H1 (cell line): ENCODE measurements around the gene PCDHGA3. TPM values are rescaled to one million over a fixed set of nuclear protein-coding genes. Genes with fewer than 3 reads are reported as not detected.

Source experiments
- CTCF ChIA-PET: fragments of 300-600 bp; sonication (Branson Sonifier 250); formaldehyde crosslinking; loops from one replicate; lab custom pipeline; 2021; ENCODE audit not compliant: partially characterized antibody; lab: Charles Lee
- POLR2A ChIA-PET: fragments of 300-600 bp; sonication (Branson Sonifier 250); formaldehyde crosslinking; loops from one replicate; lab custom pipeline; 2021; ENCODE audit warnings: inconsistent platforms; ENCODE audit not compliant: partially characterized antibody; lab: Charles Lee
- DNase-seq, 2 experiments: peaks; one replicate each; pipeline versions ENCODE4 v3.0.0 to v3.0.0-alpha.2; 2010 to 2022; ENCODE audit warnings: low spot score in 2 of 2, low read depth in 1 of 2, mixed read lengths in 1 of 2
- FAIRE-seq: peaks from 2 replicates; lab custom pipeline; 2011; peaks lifted over from hg19 to GRCh38; lab: Jason Lieb, UNC
- H2AFZ ChIP-seq: 2 replicates; pipeline ENCODE4 v1.8.1; 2012; ENCODE audit warnings: low read length, inconsistent platforms
- H2AK5ac ChIP-seq: 2 replicates; pipeline ENCODE4 v1.6.1; 2013; ENCODE audit warnings: low read depth, low read length
- H2BK120ac ChIP-seq: replicated peaks from 2 replicates; pipeline ENCODE3; 2013; ENCODE audit warnings: low read depth, low read length, inconsistent platforms
- H2BK12ac ChIP-seq: 2 replicates; pipeline ENCODE4 v1.6.1; 2013; ENCODE audit warnings: low read depth, low read length
- H2BK15ac ChIP-seq: 2 replicates; pipeline ENCODE4 v1.6.1; 2013; ENCODE audit warnings: low read length
- H2BK20ac ChIP-seq: 2 replicates; pipeline ENCODE4 v1.6.1; 2013; ENCODE audit warnings: low read length
- H2BK5ac ChIP-seq: 2 replicates; pipeline ENCODE4 v1.6.1; 2013; ENCODE audit warnings: low read depth, low read length
- H3K14ac ChIP-seq: 2 replicates; pipeline ENCODE4 v1.6.1; 2013; ENCODE audit warnings: inconsistent platforms; ENCODE audit not compliant: insufficient read length
- H3K18ac ChIP-seq: 2 replicates; pipeline ENCODE4 v1.6.1; 2013; ENCODE audit warnings: low read length; ENCODE audit errors: extremely low read depth
- H3K23ac ChIP-seq: 2 replicates; pipeline ENCODE4 v1.6.1; 2013; ENCODE audit warnings: inconsistent platforms; ENCODE audit not compliant: insufficient read length
- H3K23me2 ChIP-seq: 2 replicates; pipeline ENCODE4 v1.6.1; 2013; ENCODE audit warnings: low read depth, low read length
- H3K27ac ChIP-seq: 2 replicates; pipeline ENCODE4 v1.6.1; 2011; ENCODE audit warnings: low read depth, low read length, inconsistent platforms
- H3K27me3 ChIP-seq, 4 experiments: replicated peaks in 1 of 4; 1 replicate in 1 of 4; 2 replicates in 3 of 4; pipeline versions ENCODE4 v1.6.1 to v1.8.1; 2011 to 2013; ENCODE audit warnings: low read length in 3 of 4, mild to moderate bottlenecking in 3 of 4, inconsistent platforms in 2 of 4, mixed read lengths in 2 of 4, moderate library complexity in 1 of 4; ENCODE audit not compliant: control insufficient read depth in 3 of 4, insufficient read depth in 3 of 4; ENCODE audit errors: extremely low read depth in 1 of 4
- H3K36me3 ChIP-seq, 4 experiments: 2 replicates each; pipeline versions ENCODE4 v1.6.1 to v1.8.1; 2011 to 2013; ENCODE audit warnings: mild to moderate bottlenecking in 4 of 4, low read length in 3 of 4, moderate library complexity in 2 of 4, control low read depth in 1 of 4, inconsistent platforms in 1 of 4; ENCODE audit not compliant: insufficient read depth in 4 of 4, control insufficient read depth in 2 of 4
- H3K4ac ChIP-seq: replicated peaks from 2 replicates; pipeline ENCODE3; 2013; ENCODE audit warnings: low read length, low read depth, mixed read lengths, inconsistent platforms; ENCODE audit not compliant: insufficient read length
- H3K4me1 ChIP-seq, 4 experiments: replicated peaks in 1 of 4; 1 replicate in 1 of 4; 2 replicates in 3 of 4; pipeline versions ENCODE4 v1.6.1 to v1.8.1; 2011 to 2013; ENCODE audit warnings: low read length in 3 of 4, inconsistent platforms in 2 of 4, mixed read lengths in 1 of 4; ENCODE audit not compliant: insufficient read depth in 4 of 4, control insufficient read depth in 3 of 4
- H3K4me2 ChIP-seq, 2 experiments: 2 replicates each; pipeline versions ENCODE4 v1.6.1 to v1.8.1; 2011 to 2013; ENCODE audit warnings: low read depth in 2 of 2, low read length in 2 of 2, control low read depth in 1 of 2, inconsistent platforms in 1 of 2, mild to moderate bottlenecking in 1 of 2; ENCODE audit not compliant: insufficient read depth in 1 of 2
- H3K4me3 ChIP-seq, 4 experiments: fragments of 200-600, 300-600 bp in 1 of 4; sonication (generic), shearing (Covaris generic), sonication (Bioruptor Twin) in 1 of 4; 2 replicates each; pipeline versions ENCODE4 v1.5.1 to v1.8.1; 2011 to 2016; ENCODE audit warnings: low read length in 4 of 4, low read depth in 3 of 4, control low read depth in 2 of 4, inconsistent platforms in 2 of 4, mild to moderate bottlenecking in 2 of 4, mixed read lengths in 1 of 4, moderate library complexity in 1 of 4; ENCODE audit not compliant: insufficient read depth in 2 of 4; ENCODE audit errors: extremely low read depth in 1 of 4
- H3K56ac ChIP-seq: replicated peaks from 2 replicates; pipeline ENCODE3; 2013; ENCODE audit warnings: low read depth, mild to moderate bottlenecking, mixed read lengths, low read length, inconsistent platforms; ENCODE audit not compliant: insufficient read length
- H3K79me1 ChIP-seq: 2 replicates; pipeline ENCODE4 v1.6.1; 2013; ENCODE audit warnings: low read depth, low read length, control low read depth
- H3K79me2 ChIP-seq, 2 experiments: 2 replicates each; pipeline versions ENCODE4 v1.6.1 to v1.8.1; 2012 to 2013; ENCODE audit warnings: low read length in 2 of 2, mild to moderate bottlenecking in 2 of 2, inconsistent platforms in 1 of 2; ENCODE audit not compliant: insufficient read depth in 2 of 2, control insufficient read depth in 1 of 2
- H3K9ac ChIP-seq, 4 experiments: replicated peaks in 1 of 4; 1 replicate in 1 of 4; 2 replicates in 3 of 4; pipeline versions ENCODE4 v1.6.1 to v1.8.1; 2011 to 2013; ENCODE audit warnings: low read depth in 3 of 4, low read length in 3 of 4, control low read depth in 2 of 4, mild to moderate bottlenecking in 2 of 4, moderate library complexity in 2 of 4, inconsistent platforms in 1 of 4; ENCODE audit errors: extremely low read depth in 1 of 4
- H3K9me3 ChIP-seq, 2 experiments: 2 replicates each; pipeline versions ENCODE4 v1.6.1 to v1.8.1; 2012 to 2013; ENCODE audit warnings: mild to moderate bottlenecking in 2 of 2, moderate library complexity in 2 of 2, control low read depth in 1 of 2, inconsistent platforms in 1 of 2, low read depth in 1 of 2, low read length in 1 of 2, mixed read lengths in 1 of 2; ENCODE audit not compliant: insufficient read depth in 2 of 2
- H4K20me1 ChIP-seq, 2 experiments: replicated peaks in 1 of 2; 2 replicates each; pipeline versions ENCODE3 to v1.8.1; 2011 to 2013; ENCODE audit warnings: inconsistent platforms in 2 of 2, low read length in 2 of 2, mild to moderate bottlenecking in 1 of 2; ENCODE audit not compliant: insufficient read depth in 2 of 2, control insufficient read depth in 1 of 2
- H4K5ac ChIP-seq: 2 replicates; pipeline ENCODE4 v1.6.1; 2013; ENCODE audit warnings: low read length, low read depth, mixed read lengths, inconsistent platforms; ENCODE audit not compliant: insufficient read length
- H4K8ac ChIP-seq: 2 replicates; pipeline ENCODE4 v1.8.0; 2013; ENCODE audit warnings: mild to moderate bottlenecking, moderate library complexity, low read length, inconsistent platforms; ENCODE audit not compliant: insufficient read depth; ENCODE audit errors: extremely low read depth
- H4K91ac ChIP-seq: replicated peaks from 2 replicates; pipeline ENCODE3; 2013; ENCODE audit warnings: low read length, mixed read lengths, inconsistent platforms; ENCODE audit not compliant: insufficient read length
- BACH1 ChIP-seq: IDR thresholded peaks from 2 replicates; pipeline ENCODE4 v1.6.1; 2012; ENCODE audit warnings: low read length, improper control_type of control experiment
- CEBPB ChIP-seq: IDR thresholded peaks from 2 replicates; pipeline ENCODE4 v1.6.1; 2012; ENCODE audit warnings: low read depth, low read length
- CTBP2 ChIP-seq: IDR thresholded peaks from 2 replicates; pipeline ENCODE4 v1.7.0; 2011; ENCODE audit warnings: borderline replicate concordance, mild to moderate bottlenecking, moderate library complexity, mixed read lengths, low read length; ENCODE audit not compliant: insufficient read depth, insufficient read length
- HDAC2 ChIP-seq, 2 experiments: fragments of 300-600 bp in 1 of 2; sonication (generic) in 1 of 2; IDR thresholded peaks; 2 replicates each; pipeline ENCODE4 v1.6.1; 2011 to 2012; ENCODE audit warnings: low read depth in 2 of 2, low read length in 2 of 2, mild to moderate bottlenecking in 2 of 2, moderate library complexity in 2 of 2, borderline replicate concordance in 1 of 2, inconsistent platforms in 1 of 2
- POLR2AphosphoS5 ChIP-seq: IDR thresholded peaks from 2 replicates; pipeline ENCODE4 v1.6.1; 2011; ENCODE audit warnings: low read depth, low read length
- SRF ChIP-seq: IDR thresholded peaks from 2 replicates; pipeline ENCODE4 v1.6.1; 2011; ENCODE audit warnings: mild to moderate bottlenecking, low read depth, low read length, moderate library complexity
- SUZ12 ChIP-seq: fragments of 200-600 bp; sonication (generic); IDR thresholded peaks from 2 replicates; pipeline ENCODE4 v1.6.1; 2012; ENCODE audit warnings: mild to moderate bottlenecking, inconsistent platforms, low read length, moderate library complexity, mixed read lengths
- USF2 ChIP-seq: IDR thresholded peaks from 2 replicates; pipeline ENCODE4 v1.6.1; 2011; ENCODE audit warnings: low read length, improper control_type of control experiment
- YY1 ChIP-seq: IDR thresholded peaks from 2 replicates; pipeline ENCODE4 v1.6.1; 2011; ENCODE audit warnings: low read depth, mild to moderate bottlenecking, low read length
- WGBS, 2 experiments: shearing (Covaris generic) in 1 of 2; methylation state at CpG; one replicate each; pipeline versions ENCODE4 v1.1.6 to v1.1.7; 2013 to 2015; ENCODE audit warnings: low lambda C conversion rate in 2 of 2, mixed read lengths in 2 of 2, inconsistent platforms in 1 of 2, low coverage in 1 of 2, missing lambda C conversion rate in 1 of 2; ENCODE audit not compliant: insufficient replicate concordance in 2 of 2, insufficient coverage in 1 of 2, insufficient read length in 1 of 2; ENCODE audit errors: extremely low coverage in 1 of 2, missing lambda C conversion rate in 1 of 2; 5-methylcytosine and 5-hydroxymethylcytosine counted together
- polyA plus RNA-seq, 7 experiments: library from polyadenylated mRNA; depleted of rRNA in 3 of 7; stranded (reverse) in 5 of 7; unstranded in 2 of 7; fragments of >200 nt in 5 of 7; fragments of 200-250 nt in 2 of 7; gene quantifications; 1 replicate in 5 of 7; 2 replicates in 1 of 7; 4 replicates in 1 of 7; pipeline versions ENCODE4 v1.2.1 to v1.2.3, GENCODE V29; 2011 to 2013; ENCODE audit warnings: missing spikeins in 2 of 7, mixed read lengths in 2 of 7
- total RNA-seq: library from RNA; stranded (reverse); fragmentation: NEBNext Ultra II Directional; extraction: Animal tissue kit (Norgen Biotek cat#: 25700); gene quantifications from 2 replicates; pipeline ENCODE4 v1.2.1, GENCODE V29; 2021
- TF ChIP-seq, protein P1 (sequence below): IDR thresholded peaks from 2 replicates; pipeline ENCODE4 v1.6.1; 2012; ENCODE audit warnings: inconsistent platforms

Gene PCDHGA3
- total and polyA plus RNA-seq, 2 of the 8 experiments (the other 6 are each of a cell fraction or from before 2014, with no cell fraction given), result 0.15 to 0.39 TPM

GRCh38 chr5:141371572-141372475, 28.2 kb downstream of the PCDHGA3 start:
- H2BK12ac ChIP-seq, result no peak overlapping the region
- FAIRE-seq, result no peak
- H3K23me2 ChIP-seq, result no peaks in the 10 kb centered on the region
- ChIA-PET CTCF (interaction anchor here (0.7 to 3.7 kb wide), 21 partner anchors 9 to 256 kb away, joined by 3 to 27 read pairs (median 5); partner anchors contain the start of genes PCDHB10, PCDHB11, PCDHB9 and PCDHGA10), POLR2A (no interaction called here)
- H3K4me1 ChIP-seq, result no peaks in the 10 kb centered on the region
- DNase-seq, result no peak
- H3K23ac ChIP-seq, result no peak overlapping the region
- H3K27ac ChIP-seq, result no peak overlapping the region
- H4K8ac ChIP-seq, result no peak overlapping the region
- no peak overlapping the region for H3K4me2 ChIP-seq
- H2BK5ac ChIP-seq, result no peak overlapping the region
- H3K18ac ChIP-seq, result no peak overlapping the region
- peaks cover 0 to 3% (median 0%) of the 10 kb centered on the region in 4 experiments; a peak in 2 of 8 replicates for H3K36me3 ChIP-seq
- H4K5ac ChIP-seq, result no peak overlapping the region
- no peaks in the 10 kb centered on the region for H3K79me1 ChIP-seq
- H3K14ac ChIP-seq, result no peak overlapping the region
- H2BK20ac ChIP-seq, result no peak overlapping the region
- no peaks in the 10 kb centered on the region for H4K20me1 ChIP-seq
- H3K4me3 ChIP-seq, result no peak overlapping the region
- peaks cover 36 to 54% of the 10 kb centered on the region in 2 experiments; a peak in 3 of 4 replicates for H3K9me3 ChIP-seq
- no peaks in the 10 kb centered on the region for H3K79me2 ChIP-seq
- H3K56ac ChIP-seq, result no peak overlapping the region
- H2AK5ac ChIP-seq, result no peak overlapping the region
- H3K4ac ChIP-seq, result no peak overlapping the region
- no peak overlapping the region for H2BK120ac ChIP-seq
- no peak overlapping the region for H3K9ac ChIP-seq
- 95% methylated on average over 55 of the region's 69 CpGs; no CpG with 5 or more reads in 1 of the 2 experiments for WGBS, 2 experiments
- no peak overlapping the region for H4K91ac ChIP-seq
- no peak overlapping the region for H2AFZ ChIP-seq
- no peak overlapping the region for H2BK15ac ChIP-seq
- H3K27me3 ChIP-seq, result no peaks in the 10 kb centered on the region
- TF ChIP-seq BACH1, result no peak
- TF ChIP-seq CEBPB, result no peak
- no peak for TF ChIP-seq CTBP2
- TF ChIP-seq HDAC2 (IDR thresholded peaks at IDR 0.05; ENCODE audit: borderline replicate concordance in 1 of 2, low read depth in 2 of 2, low read length in 2 of 2), result no peak
- TF ChIP-seq, protein P1, sequence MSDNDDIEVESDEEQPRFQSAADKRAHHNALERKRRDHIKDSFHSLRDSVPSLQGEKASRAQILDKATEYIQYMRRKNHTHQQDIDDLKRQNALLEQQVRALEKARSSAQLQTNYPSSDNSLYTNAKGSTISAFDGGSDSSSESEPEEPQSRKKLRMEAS, result no peak
- no peak for TF ChIP-seq SRF
- no peak for TF ChIP-seq USF2
- TF ChIP-seq SUZ12, result no peak
- TF ChIP-seq POLR2AphosphoS5, result no peak
- no peak for TF ChIP-seq YY1
